Measurements from ENCODE around the gene ACTN4.

GRCh38 chr19:38730731-38731589 lies 83.5 kb downstream of the ACTN4 start:
- TF ChIP-seq POLR2A (IDR thresholded peaks at IDR 0.05) (no peak), EP300 (IDR thresholded peaks at IDR 0.05) (no peak)

Measured in ovary (tissue), 1 donor.